GM19372 (cell line): Measurements from ENCODE around the gene SH3PXD2A.

ENCODE experiments used
- ATAC-seq: cut with Tn5 transposase; IDR thresholded peaks from one replicate; pipeline ENCODE4 v1.9.1; 2021; ENCODE audit warnings: mild to moderate bottlenecking, low read depth, moderate library complexity; ENCODE audit not compliant: unreplicated experiment

The SH3PXD2A gene

GRCh38 chr10:103713676-103714075 is 141.7 kb downstream of the SH3PXD2A start:
- no peak for ATAC-seq

- ATAC-seq, result peak; percentile 82
Measured at GRCh38 chr10:103712898-103713498, 142.4 kb downstream of the SH3PXD2A start.

GRCh38 chr10:103712146-103712545 is 143.2 kb downstream of the SH3PXD2A start:
- ATAC-seq, result no peak

- ATAC-seq, result no peak
Measured at GRCh38 chr10:103711351-103711994, 143.9 kb downstream of the SH3PXD2A start.

- ATAC-seq, result no peak
Measured at GRCh38 chr10:103710490-103710889, 144.9 kb downstream of the SH3PXD2A start.

- ATAC-seq, result no peak
Measured at GRCh38 chr10:103709341-103709920, 145.9 kb downstream of the SH3PXD2A start.

GRCh38 chr10:103708627-103709288 is 146.6 kb downstream of the SH3PXD2A start:
- no peak for ATAC-seq

GRCh38 chr10:103707956-103708626 is 147.3 kb downstream of the SH3PXD2A start:
- ATAC-seq, result no peak

GRCh38 chr10:103706762-103707161 is 148.6 kb downstream of the SH3PXD2A start:
- no peak for ATAC-seq

GRCh38 chr10:103706047-103706446 is 149.3 kb downstream of the SH3PXD2A start:
- no peak for ATAC-seq

GRCh38 chr10:103703941-103704919 is 151.1 kb downstream of the SH3PXD2A start:
- ATAC-seq, result no peak

- ATAC-seq, result no peak
Measured at GRCh38 chr10:103701380-103702222, 153.8 kb downstream of the SH3PXD2A start.

GRCh38 chr10:103700436-103700715 is 155.0 kb downstream of the SH3PXD2A start:
- no peak for ATAC-seq

- ATAC-seq, result no peak
Measured at GRCh38 chr10:103699611-103700435, 155.6 kb downstream of the SH3PXD2A start.

- ATAC-seq, result no peak
Measured at GRCh38 chr10:103698266-103698665, 157.1 kb downstream of the SH3PXD2A start.

- ATAC-seq, result no peak
Measured at GRCh38 chr10:103697787-103698186, 157.6 kb downstream of the SH3PXD2A start.

- peak; percentile 42 for ATAC-seq
Measured at GRCh38 chr10:103696411-103697145, 158.8 kb downstream of the SH3PXD2A start.

- no peak for ATAC-seq
Measured at GRCh38 chr10:103696094-103696410, 159.3 kb downstream of the SH3PXD2A start.
